ENCODE data around the gene TBX15. TPM values are rescaled to one million over a fixed set of nuclear protein-coding genes. Genes with fewer than 3 reads are reported as not detected.

TBX15 gene
- total and polyA plus RNA-seq, 9 of the 15 experiments (the other 6 are each of a cell fraction or from before 2014, with no cell fraction given), result 0.03 to 3.4 (median 2.3) TPM

DNA sequence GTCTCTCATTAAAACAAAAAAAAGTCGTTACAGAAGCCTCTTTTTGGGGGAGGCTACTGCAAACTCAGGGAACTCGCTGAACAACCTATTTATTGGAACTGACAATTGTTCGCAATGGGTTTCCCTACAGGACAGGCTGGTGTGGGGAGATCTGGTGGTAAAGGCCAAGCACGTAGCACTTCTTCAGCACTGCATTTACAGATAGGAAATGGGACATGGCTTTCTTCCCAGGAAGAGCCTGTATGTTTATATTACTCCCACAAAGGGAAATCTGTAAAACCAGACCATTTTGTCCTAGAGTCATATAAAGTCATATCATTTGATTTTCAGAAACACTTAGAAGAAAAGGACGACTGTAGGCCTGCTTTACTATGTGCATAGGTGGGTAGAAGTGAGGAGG, 38.8 kb upstream of the TBX15 start (continued):
- TF ChIP-seq, protein P1, sequence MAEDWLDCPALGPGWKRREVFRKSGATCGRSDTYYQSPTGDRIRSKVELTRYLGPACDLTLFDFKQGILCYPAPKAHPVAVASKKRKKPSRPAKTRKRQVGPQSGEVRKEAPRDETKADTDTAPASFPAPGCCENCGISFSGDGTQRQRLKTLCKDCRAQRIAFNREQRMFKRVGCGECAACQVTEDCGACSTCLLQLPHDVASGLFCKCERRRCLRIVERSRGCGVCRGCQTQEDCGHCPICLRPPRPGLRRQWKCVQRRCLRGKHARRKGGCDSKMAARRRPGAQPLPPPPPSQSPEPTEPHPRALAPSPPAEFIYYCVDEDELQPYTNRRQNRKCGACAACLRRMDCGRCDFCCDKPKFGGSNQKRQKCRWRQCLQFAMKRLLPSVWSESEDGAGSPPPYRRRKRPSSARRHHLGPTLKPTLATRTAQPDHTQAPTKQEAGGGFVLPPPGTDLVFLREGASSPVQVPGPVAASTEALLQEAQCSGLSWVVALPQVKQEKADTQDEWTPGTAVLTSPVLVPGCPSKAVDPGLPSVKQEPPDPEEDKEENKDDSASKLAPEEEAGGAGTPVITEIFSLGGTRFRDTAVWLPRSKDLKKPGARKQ (CRISPR knock-in tag; IDR thresholded peaks at IDR 0.05), result no peak
- no peak for TF ChIP-seq ZFPM2 (CRISPR knock-in tag; IDR thresholded peaks at IDR 0.05)
- no peak for TF ChIP-seq RAD51 (IDR thresholded peaks at IDR 0.05; ENCODE audit: borderline replicate concordance, low read depth)
- no peak for TF ChIP-seq PHF8 (IDR thresholded peaks at IDR 0.05; ENCODE audit: borderline replicate concordance, low read length)
- no peak for TF ChIP-seq MXI1 (IDR thresholded peaks at IDR 0.05; ENCODE audit: low read depth, low read length)
- TF ChIP-seq, protein P2, sequence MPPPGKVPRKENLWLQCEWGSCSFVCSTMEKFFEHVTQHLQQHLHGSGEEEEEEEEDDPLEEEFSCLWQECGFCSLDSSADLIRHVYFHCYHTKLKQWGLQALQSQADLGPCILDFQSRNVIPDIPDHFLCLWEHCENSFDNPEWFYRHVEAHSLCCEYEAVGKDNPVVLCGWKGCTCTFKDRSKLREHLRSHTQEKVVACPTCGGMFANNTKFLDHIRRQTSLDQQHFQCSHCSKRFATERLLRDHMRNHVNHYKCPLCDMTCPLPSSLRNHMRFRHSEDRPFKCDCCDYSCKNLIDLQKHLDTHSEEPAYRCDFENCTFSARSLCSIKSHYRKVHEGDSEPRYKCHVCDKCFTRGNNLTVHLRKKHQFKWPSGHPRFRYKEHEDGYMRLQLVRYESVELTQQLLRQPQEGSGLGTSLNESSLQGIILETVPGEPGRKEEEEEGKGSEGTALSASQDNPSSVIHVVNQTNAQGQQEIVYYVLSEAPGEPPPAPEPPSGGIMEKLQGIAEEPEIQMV (tag; conservative IDR thresholded peaks at IDR 0.05; ENCODE audit: low read depth), result no peak
- TF ChIP-seq, protein P3, sequence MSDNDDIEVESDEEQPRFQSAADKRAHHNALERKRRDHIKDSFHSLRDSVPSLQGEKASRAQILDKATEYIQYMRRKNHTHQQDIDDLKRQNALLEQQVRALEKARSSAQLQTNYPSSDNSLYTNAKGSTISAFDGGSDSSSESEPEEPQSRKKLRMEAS (CRISPR knock-in tag; IDR thresholded peaks at IDR 0.05), result no peak
- TF ChIP-seq, protein P4, sequence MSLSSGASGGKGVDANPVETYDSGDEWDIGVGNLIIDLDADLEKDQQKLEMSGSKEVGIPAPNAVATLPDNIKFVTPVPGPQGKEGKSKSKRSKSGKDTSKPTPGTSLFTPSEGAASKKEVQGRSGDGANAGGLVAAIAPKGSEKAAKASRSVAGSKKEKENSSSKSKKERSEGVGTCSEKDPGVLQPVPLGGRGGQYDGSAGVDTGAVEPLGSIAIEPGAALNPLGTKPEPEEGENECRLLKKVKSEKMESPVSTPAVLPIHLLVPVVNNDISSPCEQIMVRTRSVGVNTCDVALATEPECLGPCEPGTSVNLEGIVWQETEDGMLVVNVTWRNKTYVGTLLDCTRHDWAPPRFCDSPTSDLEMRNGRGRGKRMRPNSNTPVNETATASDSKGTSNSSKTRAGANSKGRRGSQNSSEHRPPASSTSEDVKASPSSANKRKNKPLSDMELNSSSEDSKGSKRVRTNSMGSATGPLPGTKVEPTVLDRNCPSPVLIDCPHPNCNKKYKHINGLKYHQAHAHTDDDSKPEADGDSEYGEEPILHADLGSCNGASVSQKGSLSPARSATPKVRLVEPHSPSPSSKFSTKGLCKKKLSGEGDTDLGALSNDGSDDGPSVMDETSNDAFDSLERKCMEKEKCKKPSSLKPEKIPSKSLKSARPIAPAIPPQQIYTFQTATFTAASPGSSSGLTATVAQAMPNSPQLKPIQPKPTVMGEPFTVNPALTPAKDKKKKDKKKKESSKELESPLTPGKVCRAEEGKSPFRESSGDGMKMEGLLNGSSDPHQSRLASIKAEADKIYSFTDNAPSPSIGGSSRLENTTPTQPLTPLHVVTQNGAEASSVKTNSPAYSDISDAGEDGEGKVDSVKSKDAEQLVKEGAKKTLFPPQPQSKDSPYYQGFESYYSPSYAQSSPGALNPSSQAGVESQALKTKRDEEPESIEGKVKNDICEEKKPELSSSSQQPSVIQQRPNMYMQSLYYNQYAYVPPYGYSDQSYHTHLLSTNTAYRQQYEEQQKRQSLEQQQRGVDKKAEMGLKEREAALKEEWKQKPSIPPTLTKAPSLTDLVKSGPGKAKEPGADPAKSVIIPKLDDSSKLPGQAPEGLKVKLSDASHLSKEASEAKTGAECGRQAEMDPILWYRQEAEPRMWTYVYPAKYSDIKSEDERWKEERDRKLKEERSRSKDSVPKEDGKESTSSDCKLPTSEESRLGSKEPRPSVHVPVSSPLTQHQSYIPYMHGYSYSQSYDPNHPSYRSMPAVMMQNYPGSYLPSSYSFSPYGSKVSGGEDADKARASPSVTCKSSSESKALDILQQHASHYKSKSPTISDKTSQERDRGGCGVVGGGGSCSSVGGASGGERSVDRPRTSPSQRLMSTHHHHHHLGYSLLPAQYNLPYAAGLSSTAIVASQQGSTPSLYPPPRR (CRISPR knock-in tag; IDR thresholded peaks at IDR 0.05; ENCODE audit: borderline replicate concordance), result no peak
